GM21529 (cell line): ENCODE measurements around the gene TCP10L.
A peak's percentile ranks its signal among the peaks of the same experiment; 100 is the strongest.
"Not testable (repeated sequence)": the region's sequence is repeated elsewhere in the genome, so short reads cannot be mapped to it uniquely, and the experiment has no call there.

Source experiments
- ATAC-seq: cut with Tn5 transposase; IDR thresholded peaks from one replicate; pipeline ENCODE4 v1.9.1; 2021; ENCODE audit not compliant: unreplicated experiment

Gene TCP10L, protein sequence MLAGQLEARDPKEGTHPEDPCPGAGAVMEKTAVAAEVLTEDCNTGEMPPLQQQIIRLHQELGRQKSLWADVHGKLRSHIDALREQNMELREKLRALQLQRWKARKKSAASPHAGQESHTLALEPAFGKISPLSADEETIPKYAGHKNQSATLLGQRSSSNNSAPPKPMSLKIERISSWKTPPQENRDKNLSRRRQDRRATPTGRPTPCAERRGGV

DNA sequence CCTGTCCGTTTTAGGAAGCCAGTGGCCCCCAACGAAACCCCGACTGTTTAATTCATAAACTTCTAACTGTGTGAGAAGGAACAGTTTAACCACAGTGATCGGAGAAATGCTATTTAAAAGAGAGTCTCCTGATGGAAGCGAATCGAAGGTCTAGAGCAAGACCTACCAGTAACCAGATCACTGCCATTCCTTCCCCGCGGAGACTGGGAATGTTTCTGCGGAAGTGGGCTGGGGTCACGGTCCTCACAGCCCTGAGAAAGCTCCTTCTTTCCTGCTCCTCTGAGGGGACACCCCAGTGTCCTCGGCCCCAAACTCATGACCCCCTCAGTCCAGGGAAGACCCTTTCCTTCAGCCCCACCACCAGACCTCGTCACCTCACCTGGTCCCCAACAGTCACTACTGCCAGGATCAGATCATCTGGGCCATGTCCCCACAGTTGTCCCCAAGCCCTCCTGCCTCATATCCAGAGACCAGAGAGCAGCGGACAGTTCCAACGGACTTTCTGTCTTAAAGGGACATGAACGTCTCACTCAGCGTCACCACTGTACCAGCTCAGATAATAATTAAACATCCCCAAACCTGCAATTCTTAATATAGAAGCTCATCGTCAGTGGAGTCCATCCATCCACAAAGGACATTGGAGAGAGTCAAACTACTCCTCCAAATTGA is at the start of gene TCP10L:
TSS of gene TCP10L (minus strand) at position 482 of the 669 bp plus-strand sequence. CDS start 1,219 bp downstream, outside the sequence.
- ATAC-seq: no peak

DNA sequence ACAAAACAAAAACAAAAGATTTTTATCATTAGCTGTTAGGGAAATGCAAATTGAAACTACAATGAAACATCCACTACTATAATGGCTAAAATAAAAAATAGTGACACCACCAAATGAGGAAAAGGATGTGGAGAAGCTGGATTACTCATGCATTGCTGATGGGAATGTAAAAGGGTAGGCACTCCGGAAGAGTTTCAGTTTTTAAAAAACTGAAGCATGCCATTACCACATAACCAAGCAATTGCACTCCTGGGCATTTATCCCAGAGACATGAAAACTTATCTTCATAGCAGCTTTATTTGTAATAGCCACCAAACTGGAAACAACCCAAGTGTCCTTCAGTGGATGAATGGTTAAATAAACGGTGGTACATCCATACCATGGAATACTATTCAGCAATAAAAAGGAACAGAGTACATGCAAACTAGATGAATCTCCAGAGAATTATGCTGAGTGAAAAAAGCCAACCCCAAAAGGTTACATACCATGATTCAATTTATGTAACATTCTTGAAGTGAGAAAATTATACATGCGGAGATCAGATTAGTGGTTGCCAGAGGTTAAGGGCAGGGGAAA is 41.4 kb upstream of the TCP10L start:
- no peak for ATAC-seq

DNA sequence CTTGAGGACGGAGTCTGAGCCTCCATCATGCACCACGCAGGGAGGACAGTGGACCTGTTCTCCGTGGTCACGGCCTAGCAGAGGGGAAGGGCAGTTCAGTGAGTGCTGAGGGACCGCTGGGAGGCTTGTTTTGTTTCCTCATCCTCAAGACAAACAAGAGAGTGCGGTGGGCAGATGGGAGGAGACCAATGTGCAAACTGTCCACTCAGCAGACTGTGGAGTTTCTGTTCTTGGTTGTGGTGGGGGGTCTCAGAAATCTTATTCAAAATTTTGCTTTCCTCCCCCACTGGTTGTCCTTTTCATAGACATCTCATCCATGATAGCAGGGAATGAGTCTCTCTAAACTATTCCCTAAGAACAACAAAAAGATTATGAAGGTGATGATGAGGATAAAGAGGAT is 32.9 kb upstream of the TCP10L start:
- ATAC-seq: not testable (repeated sequence)

DNA sequence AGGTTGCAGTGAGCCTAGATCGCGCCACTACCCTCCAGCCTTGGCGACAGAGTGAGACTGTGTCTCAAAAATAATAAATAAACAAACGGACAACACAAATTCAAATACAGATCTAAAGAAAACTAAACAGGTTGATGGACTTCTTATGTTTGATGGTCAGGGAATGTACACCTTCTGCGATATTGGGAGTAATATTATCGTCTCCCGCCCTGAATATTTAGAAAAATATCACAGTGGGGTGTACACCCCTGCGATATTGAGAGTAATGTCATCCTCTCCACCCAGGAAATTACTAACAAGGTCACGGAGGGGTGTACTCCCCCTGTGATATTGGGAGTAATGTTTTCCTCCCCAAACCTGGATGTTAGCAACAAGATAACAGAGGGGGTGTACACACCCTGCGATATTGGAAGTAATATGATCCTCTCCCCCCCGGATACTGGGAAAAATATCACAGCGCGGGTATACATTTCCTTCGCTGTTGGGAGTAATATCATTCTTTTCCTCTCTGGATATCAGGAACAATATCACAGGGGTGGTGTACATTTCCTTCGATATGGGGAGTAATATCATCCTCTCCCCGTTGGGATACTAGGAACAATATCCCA is 28.2 kb upstream of the TCP10L start:
- ATAC-seq: no peak

DNA sequence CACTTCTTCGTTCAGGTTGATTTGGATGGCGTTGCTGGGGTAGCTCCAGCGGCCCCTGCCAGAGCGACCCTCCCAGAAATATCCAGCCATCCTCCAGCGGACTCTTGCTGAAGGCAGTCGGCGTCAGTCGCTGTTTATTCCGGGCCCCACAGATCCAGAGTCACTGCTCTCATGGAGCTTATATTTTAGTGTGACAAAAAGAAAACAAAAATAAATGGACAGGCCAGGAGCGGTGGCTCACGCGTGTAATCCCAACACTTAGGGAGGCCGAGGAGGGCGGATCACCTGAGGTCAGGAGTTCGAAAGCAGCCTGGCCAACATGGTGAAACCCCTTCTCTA is 27.6 kb upstream of the TCP10L start:
- ATAC-seq: no peak

DNA sequence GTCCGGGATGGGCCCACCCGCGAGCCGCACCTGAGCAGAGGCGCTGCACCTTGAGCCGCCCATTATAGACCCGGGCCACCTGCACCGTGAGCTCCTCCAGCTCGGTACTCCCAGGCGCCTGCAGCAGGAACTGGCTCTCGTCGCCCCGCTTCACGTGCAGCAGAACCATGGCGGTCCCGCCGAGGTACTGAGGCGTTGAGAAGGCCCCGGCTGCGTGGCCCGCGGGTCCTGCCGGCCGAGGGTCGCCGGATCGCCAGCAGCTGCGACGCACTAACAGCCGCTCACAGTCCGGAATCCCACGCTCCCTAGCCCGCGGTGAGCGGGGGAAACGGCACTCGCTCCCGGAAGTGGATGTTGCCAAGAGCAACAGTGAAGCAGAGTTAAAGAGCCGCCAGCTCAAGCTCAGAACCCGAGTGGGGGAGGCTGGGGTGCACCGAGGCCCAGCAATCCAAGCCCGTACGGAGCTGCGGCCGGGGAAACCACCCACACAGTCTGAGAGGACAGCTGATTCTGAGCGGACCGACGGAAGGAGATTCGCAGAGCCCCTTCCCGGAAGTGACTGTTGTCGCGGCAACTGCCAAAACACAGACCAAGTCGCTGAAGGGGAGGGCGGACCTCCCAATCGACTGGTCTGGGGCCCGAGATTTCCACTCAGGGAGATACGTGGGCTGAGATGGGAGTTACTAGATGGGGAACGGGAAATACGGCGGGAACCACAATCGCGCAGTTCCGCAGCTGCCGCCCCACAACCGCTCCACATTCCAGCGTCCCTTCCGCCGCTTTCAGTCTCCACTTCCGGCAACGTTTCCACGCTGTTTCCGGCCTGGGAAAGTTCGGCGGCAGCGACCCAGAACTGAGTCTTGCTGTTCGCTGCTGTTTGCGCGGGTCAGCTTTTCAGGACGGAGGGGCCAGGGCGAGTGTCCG is 27.0 kb upstream of the TCP10L start, which contains the start of gene CFAP298:
TSS of gene CFAP298 (minus strand) at position 303 of the 924 bp plus-strand sequence. CDS start at position 169, 134 bp downstream.
- peak; percentile 91 for ATAC-seq

DNA sequence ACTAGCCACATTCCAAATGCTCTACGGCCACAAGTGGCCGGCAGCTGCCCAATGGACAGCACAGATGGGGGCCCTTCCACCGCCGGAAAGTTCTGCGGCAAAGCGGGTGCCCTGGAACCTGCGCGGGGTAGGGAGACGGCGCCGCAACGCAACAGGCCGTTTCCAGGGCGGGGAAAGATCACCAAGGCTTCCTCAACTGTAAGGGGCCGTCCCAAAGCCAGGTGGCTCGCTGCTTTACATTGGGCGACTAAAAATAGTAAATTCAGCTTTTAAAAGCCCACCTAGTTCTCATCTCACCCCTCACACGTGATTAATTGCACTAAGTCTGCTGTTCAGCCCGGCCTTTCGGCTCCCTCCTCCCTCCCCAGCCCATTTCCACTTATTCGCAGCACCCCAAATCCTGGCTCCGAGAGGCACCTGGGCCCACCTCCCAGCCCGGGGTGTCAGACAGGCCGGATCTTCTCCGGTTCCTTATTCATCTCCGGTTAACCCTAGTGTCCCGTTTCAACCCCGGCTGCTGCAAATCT is 26.2 kb upstream of the TCP10L start:
- peak; percentile 26 for ATAC-seq

DNA sequence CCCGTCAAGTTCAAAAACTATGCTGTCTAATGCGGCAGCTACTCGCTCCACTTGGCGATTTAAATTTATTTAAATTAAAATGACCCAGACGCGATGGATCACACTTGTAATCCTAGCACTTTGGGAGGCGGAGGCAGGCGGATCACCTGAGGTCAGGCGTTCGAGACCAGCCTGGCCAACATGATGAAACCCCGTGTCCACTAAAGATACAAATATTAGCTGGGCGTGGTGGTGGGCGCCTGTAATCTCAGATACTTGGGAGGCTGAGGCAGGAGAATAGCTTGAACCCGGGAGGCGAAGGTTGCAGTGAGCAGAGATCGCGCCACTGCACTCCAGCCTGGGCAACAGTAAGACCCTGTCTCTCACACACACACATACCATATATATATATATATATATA is 25.6 kb upstream of the TCP10L start:
- not testable (repeated sequence) for ATAC-seq

DNA sequence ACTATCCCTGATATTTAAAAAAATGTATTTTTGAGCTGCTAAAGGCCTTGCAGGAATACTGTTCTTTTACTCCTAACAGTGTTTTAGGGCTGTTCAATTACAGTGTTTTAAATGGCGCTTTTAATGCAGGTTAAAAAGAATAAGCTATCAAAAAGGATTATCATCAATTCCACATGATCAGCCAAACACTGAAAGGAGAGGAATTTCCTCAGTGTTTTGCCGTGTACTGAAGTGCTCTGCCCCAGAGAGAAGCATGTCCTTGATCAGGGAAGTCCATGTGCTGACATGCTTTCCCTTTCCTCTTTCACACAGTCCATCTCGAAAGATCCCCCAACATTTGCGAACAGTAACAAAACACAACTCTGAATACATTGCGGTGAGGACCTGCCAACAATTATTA is 23.5 kb upstream of the TCP10L start:
- no peak for ATAC-seq

DNA sequence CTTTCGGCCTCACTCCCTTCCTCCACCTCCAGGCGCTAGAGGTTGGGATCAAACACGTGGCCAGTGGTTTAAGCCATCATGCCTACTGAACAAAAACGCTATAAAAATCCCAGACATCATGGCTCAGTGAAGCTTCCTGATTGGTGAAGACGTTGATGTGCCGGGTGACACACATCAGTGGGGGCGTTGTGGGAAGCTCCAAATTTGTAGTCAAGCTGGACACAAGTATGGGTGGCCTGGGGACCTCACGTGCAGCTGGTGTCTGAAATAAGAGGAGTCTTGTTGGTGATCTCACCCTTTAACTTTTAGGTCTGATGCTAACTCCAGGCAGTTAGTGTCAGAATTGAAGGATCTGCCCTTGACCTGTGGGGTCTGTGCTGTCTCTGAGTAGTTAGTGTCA is 20.1 kb upstream of the TCP10L start:
- no peak for ATAC-seq

DNA sequence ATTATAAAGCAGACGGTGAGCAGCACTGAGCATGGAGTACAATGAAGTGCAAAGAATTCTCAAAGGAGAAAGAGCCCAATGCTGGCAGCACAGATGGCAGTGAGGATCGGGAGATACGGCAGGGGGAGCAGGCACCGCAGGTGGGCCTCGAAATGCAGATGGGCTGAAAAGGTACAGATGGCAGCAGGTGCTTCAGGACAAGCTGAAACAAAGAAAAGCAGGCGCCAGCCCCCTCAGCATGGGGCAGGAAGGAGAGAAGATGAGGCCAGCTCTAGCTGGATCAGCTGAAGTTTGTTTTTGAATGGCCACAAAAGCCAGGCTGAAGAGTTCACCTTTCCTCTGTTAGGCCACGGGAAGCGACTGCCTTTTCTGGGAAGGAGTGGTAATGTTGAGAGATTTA is 19.1 kb upstream of the TCP10L start:
- no peak for ATAC-seq

DNA sequence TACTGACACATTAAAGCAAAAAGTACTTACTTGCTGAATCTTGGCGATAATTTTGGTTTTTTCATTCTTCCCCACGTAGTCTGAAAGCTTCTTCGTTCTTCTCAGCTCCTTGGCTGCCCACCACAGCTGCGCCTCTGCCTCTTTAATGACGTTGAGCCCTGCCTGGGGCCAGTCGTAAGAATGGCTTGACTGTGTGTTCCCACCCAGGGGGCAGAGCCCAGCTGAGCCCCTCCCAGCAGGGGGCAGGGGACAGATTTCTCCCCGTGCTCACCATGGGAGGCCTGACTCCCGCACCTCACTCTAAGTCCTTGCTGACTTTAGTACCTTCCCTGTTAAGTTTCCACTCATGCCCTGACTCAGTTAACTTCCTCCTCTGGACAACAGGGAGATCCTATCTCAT is 17.8 kb upstream of the TCP10L start:
- no peak for ATAC-seq

DNA sequence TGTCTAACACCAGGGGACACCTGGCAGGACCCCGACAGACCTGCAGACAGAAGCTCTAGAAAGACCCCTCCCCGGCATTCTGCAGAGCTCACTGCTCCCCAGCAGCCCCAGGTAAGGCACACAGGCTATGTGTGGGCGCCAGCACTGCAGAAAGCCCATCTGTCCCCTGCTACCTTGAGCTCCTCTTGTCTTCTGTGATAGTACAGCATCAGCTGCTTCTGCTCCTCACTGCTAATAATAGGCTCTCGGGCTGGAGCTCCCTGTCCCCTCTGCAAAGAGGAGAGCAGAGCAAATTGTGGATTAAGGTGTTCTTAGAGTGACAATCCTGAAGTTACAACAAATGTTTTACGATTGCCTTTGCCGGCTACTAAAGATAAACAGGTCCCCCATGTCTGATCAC is 16.8 kb upstream of the TCP10L start:
- no peak for ATAC-seq

DNA sequence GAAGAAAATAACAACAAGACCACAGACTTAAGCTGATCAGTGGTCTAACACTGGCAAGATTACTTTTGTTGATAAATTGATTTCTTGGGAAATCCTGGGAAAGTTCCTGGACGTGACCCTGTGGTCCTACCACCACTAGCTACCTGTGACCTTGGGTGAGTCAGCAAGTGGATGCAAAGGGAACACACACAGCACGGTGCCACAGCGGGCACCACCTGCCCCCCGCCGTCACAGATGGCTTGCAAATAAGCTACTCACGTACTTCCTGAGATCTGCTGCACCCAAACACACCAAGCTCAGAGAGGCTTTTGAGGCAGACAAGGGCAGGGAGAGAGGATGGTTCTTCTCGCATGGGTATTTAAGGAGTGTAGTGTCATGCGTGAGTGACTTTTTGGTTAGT is 14.2 kb upstream of the TCP10L start:
- ATAC-seq: no peak

DNA sequence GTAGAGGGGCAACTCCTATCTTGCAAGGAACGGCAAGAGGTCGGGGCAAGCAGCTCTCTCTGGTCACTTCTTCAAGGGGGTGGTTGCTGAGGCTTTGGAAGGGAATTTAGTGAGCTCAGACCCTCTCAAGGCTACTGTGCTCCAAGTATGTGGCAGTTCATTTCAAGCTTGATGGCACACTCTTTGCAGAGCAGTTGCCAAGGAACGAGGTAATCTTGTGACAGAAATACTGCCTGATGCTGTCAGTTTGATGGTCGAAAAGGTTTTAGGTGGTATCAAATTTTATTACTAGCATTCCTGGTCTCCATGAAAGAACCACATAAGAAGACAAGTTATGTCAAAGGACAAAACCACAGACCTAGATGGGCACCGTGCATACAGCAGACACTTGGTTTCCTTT is 13.8 kb upstream of the TCP10L start:
- ATAC-seq: no peak

DNA sequence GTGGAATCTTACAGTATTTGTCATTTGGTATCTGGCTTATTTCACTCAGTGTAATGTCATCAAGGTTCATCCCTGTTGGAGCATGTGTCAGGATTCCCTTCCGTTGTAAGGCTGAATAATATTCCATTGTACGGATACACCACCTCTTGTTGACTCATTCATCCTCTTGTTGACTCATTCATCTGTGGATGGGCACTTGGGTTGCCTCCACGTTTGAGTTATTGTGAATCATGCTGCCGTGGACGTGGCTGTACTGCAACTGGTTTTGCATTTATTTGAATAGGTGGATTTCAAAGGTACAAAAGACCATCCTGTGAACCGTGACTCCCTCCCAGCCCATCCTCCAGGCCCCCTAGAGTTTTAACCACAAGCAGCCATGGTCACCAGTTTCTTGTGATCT is 11.9 kb upstream of the TCP10L start:
- no peak for ATAC-seq

DNA sequence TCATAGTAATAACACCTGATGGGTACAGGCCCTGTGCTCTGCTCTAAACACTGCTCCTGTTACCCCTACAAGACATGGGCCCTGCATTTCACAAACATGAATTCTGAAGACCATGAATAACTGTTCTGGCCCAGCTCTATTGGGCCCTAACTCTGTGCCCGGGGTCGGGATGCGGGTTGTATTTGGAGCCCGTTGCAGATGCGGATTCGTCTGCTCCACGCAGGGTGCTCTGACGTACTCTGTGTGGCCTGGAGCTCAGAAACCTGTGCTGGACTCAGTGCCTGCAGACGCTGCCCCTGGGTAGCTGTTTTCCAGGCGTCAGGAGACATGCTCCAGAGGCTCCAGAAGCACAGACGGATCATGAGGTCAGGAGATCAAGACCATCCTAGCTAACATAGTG is 10.1 kb upstream of the TCP10L start:
- ATAC-seq: no peak

DNA sequence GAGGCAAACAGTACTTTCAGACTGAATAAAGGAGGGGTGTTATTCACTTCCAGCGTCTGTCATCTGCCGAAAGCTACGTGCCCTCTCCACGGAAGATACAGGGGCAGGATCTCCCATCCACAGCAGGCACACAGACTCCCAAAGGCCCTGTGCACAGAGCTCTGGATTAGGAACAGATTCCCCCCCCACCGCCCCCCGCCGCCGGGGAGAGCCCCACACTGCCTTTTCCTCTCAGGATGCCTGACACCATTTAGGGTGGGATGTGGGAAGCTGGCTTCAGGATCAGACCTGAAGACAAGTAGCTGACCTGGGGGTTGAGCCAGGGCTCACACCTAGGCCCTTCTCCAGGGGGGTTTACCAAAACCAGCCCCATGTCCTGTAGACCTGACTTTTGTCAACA is 8.4 kb upstream of the TCP10L start:
- no peak for ATAC-seq

DNA sequence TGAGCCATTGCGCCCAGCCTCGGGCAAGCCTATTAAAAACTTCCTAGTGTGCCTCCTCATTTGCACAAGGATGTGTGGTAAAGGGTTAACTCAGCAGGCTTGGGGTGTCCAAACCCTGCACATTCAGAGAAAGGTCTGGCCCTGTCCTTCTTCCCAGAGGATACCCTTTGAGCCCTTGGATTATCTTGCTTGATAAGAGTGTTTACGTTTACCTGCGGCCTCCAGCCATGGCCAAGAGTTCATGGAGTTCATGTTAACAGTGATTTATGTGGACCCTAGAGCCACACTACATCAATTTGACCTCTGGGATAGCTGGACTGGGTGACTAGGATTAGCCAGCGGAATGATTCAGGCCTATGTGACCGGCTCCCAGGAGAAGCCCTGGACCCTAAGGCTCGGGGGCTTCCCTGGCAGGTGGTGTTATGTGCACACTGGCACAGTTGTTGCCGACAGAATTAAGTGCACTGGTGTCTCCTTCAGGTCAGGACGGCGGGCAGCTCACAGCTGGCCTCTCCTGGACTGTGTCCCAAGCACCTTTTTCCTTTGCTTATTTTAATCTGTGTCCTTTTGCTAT is 7.7 kb upstream of the TCP10L start:
- no peak for ATAC-seq

DNA sequence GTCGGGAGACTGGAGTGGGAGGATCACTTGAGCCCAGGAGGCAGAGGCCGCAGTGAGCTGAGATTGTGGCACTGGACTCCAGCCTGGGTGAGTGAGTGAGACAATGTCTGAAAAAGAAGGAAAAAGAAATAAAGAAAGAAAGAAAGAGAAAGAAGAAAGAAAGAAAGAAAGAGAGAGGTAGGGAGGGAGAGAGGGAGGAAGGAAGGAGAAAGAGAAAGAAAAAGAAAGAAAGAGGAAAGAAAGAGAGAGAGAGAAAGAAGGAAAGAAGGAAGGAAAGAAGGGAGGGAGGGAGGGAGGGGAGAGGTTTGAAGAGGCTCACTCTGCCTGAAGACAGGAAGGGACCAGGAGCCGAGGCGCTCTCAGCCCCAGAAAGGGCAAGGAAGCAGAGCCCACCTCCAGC is 4.8 kb upstream of the TCP10L start:
- ATAC-seq: no peak

DNA sequence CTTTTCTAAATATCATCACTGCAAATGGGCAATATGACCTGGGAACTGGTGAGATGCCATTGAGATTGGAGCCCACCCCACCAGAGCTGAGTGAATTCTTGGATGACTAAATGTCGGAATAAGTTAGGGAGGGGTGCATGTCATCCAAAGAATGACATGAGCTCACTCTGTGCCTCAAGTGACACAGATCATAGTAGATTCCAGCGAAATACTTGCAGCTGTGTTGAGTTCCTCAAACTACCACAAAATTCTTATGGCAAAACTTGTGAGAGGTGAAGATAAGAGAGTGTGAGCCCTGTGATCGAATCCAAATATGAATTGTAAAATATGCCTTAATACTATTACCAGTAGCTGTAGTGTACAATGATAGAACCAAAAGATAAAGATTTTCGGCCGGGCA is 2.3 kb upstream of the TCP10L start:
- no peak for ATAC-seq
